Measurements from ENCODE around the gene NUTF2. TPM values are rescaled to one million over a fixed set of nuclear protein-coding genes. Genes with fewer than 3 reads are reported as not detected.
A peak's percentile ranks its signal among the peaks of the same experiment; 100 is the strongest.
"Not testable (repeated sequence)": the region's sequence is repeated elsewhere in the genome, so short reads cannot be mapped to it uniquely, and the experiment has no call there.

The NUTF2 gene
- total RNA-seq, 1 donor from 2014 or later, result 65.2 TPM

DNA sequence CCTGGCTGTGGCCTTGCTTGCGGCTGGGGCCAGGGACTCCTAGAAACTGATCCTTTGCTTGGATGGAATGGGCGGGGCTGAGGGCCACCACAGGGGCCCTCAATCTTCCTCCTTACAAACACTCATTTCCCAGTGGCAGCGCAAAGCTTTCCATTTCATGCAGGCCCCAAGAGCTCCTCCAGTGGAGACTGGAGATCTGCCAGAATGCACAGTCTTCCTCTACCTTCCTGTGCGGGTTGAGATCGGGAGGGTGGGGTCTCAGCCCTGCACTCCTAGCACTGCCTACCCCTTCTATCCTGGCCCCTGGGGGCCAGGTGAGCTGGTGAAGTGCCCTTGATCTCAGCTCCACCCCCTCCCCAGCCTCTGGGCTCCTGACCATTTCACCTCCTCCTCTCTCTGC, 39.7 kb downstream of the NUTF2 start:
- no peak for ATAC-seq

DNA sequence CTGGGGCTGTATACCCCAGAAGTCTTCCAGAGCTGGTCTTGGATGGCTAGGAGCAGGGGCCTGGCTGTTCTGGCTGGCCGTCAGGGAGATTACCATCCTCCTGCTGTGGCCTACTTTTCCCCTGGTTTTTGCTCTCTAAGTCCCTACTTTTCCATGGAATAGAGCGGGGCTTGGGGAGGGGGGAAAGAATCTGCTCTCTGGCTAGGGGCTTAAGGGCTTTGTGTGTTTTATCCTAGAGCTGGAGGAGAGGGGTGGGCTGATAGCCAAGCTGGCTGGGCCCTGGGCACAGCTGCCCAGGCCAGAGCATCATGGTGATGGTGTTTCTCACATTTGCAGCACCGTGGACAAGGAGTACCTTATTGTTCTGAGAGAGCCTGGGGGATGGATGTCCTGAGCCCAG, 41.6 kb downstream of the NUTF2 start:
- ATAC-seq, result no peak

DNA sequence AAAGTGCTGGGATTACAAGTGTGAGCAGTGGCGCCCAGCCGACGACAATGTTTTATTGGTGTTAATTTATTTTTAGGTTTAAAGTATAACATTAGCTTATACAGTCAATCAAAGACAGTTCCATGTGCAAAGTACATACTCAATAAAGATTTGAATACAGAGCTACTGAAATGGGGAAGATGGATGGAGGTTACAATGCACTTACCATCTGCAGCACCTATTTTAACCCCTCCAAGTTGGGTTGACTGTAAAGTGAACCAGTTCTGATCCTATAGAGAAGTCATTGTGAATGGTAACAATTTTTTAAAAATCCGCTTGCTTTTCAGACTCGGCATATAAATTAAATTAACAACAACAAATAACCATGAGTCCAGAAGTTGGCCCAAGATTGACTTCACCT, 45.6 kb downstream of the NUTF2 start:
- no peak for ATAC-seq

DNA sequence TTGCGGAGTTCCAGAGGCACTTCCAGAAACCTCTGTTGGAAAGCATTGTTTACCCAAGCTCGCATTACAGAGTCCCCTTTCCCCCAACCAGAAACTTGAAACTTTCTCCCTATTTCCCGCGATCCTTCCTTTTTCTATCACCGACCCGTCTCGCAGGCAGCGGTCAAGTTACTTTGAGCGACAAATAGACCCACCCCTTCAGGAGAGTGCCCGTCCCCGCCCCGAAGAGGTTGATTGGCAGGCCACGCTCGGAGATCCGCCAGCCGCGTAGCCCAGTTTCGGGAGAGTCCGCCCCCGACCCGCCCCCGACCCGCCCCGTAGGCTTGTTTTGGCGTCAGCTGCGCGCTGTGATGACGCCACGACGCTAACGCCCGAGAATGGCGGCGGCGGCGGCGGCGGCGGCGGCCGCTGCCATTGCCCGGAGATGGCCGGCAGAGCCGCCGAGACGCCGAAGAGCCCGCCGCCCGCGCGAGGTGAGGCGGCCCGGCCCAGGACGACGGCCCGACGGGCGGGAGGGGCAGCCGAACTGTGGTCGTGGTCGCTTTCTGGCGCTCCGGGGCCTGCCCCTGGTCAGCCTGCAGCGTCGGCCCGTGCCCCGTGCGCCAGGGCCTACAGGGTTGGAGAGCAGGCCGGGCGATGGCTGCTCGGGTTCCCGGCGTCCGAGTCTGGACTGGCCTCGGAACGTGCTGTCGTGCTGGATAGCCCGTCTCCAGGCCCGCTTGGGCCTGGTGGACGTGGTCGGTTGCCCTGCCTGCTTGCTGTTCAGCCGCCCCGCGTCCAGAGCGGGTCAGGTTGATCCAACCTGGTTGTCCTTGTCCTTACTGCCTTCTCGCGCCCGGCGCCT, 46.4 kb downstream of the NUTF2 start, which contains the start of gene PSKH1:
TSS of gene PSKH1 (plus strand) at position 356 of the 844 bp plus-strand sequence. CDS start 15,496 bp downstream, outside the sequence.
- ATAC-seq, result peak; percentile 94

DNA sequence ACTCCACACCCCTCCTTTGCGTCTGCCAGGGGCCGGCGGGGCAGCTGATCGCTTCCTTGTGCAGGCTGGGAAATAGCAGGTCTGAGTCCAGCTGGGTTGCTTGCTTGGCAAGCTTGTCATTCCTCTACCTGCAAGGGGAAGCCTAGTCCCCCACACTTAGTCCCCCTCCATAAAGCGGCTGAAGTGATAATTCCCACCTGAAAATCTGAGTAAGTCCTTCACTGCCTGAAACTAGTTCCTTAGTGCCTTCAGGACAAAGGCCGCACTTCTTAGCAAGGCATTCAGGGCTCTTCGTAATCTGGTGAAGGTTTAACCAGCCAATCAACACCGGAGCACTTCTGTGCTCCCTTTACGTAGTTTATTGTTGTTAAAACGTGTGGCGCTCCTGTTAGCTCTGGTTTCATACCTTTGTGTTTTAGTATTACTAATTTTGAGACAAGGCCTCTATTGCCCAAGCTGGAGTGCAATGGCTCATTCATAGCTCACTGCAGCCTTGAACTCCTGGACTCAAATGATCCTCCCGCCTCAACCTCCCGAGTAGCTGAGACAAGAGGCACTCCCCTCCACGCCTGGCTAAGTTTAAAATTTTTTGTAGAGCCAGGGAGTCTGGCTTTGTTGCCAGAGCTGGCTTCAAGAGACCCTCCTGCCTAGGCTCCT, 47.1 kb downstream of the NUTF2 start:
- peak; percentile 31 for ATAC-seq

DNA sequence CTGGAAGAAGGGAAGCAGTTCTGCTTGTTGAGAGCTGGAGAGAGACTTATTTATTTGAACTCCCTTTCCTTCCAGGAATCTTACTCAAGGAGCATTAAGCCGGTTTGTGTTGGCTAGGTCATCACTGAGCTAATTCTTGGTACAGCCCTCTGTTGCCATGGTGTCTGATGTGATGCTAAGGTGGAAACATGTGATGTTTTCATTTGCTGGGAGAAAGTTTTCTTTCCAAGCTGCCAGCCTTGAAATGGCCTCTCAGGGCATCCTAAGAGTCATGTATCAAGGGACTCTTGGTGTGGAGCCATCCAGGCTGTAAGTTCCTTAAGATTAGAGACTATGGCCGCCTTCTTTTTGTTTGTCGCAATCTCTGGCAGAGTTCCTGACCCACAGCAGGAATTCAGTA, 50.5 kb downstream of the NUTF2 start:
- peak; percentile 47 for ATAC-seq

DNA sequence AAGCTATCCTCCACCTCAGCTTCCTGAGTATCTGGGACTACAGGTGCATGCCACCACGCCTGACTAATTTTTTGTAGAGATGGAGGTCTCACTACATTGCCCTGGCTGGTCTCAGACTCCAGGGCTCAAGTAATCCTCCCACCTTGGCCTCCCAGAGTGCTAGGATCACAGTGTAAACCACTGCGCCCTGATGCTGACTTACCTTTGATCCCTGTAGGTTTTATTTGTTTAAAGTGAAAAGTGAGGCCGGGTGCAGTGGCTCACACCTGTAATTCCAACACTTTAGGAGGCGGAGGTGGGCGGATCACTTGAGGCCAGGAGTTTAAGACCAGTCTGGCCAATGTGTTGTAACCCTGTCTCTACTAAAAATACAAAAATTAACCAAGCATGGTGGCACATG, 55.0 kb downstream of the NUTF2 start:
- ATAC-seq, result no peak

DNA sequence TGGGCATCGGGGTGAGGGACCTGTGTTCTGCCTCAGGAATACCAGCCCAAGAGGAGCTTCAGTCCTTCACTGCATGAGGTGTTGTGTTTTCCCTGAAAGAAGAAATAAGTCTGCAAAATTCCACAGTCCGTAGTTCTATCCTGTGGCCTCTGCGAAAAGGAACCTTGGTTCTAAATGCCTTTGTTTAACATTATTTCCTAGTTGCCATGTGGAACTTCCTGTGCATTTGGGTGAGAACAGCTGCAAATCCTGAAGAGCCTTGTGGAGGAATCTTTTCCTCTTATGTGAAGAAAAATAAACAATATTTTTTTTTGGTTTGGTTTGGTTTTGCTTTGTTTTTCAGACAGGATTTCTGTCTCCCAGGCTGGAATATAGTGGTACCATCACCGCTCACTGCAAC, 56.1 kb downstream of the NUTF2 start:
- ATAC-seq, result no peak

DNA sequence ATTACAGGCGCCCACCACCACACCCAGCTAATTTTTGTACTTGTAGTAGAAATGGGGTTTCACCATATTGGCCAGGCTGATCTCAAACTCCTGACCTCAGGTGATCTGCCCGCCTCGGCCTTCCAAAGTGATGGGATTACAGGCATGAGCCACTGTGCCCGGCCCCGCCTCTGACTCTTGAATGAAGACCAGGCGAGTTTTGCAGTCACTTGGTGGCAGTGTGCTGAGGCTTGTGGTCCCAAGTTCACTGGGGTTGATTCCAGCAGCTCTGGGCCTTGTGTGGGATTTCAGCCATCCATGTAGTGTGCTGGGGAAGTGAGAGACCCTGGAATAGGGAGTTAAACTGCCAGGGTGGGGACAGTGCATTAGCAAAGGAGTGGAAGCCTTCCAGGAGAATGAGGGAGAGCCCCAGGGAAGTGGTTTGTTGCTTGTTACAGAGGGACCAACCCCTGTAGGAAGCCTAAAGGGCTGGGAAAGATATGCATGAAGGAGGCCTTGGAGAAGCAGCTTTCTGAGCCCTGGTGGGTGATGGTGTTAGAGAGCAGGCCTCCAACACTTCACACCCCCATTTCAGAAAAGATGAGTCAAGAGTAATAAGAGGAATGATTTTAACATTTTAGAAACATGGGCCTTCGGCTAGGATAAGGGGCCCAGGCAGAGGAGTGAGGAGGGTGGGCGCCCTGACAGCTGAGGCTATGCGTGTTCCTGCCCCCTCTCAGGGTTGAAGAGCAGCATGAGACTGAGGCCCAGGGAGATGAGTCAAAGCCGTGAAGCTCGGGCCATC, 60.9 kb downstream of the NUTF2 start:
- ATAC-seq, result no peak

DNA sequence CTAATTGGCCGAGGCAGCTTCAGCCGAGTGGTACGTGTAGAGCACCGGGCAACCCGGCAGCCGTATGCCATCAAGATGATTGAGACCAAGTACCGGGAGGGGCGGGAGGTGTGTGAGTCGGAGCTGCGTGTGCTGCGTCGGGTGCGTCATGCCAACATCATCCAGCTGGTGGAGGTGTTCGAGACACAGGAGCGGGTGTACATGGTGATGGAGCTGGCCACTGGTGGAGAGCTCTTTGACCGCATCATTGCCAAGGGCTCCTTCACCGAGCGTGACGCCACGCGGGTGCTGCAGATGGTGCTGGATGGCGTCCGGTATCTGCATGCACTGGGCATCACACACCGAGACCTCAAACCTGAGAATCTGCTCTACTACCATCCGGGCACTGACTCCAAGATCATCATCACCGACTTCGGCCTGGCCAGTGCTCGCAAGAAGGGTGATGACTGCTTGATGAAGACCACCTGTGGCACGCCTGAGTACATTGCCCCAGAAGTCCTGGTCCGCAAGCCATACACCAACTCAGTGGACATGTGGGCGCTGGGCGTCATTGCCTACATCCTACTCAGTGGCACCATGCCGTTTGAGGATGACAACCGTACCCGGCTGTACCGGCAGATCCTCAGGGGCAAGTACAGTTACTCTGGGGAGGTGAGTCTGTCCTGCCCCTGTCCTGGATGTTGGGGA, 62.5 kb downstream of the NUTF2 start:
- ATAC-seq, result no peak

DNA sequence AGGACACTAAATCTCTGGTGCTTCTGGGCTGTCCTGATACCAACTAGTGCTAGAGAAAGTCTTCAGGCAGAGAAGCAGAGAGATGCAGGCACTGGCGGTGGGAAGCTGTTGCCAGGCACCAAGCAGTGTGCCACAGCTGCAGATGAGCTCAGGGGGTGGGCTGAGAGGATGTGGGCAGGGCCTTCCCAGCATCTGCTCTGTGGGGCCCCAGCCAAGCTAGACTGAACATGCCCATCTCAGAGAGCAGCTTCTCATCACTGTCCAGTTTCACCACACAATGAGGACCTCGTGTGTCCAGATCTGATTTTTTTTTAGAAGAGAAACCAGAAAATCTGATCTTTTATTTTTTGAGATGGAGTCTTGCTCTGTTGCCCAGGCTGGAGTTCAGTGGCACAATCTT, 63.4 kb downstream of the NUTF2 start:
- ATAC-seq, result no peak

DNA sequence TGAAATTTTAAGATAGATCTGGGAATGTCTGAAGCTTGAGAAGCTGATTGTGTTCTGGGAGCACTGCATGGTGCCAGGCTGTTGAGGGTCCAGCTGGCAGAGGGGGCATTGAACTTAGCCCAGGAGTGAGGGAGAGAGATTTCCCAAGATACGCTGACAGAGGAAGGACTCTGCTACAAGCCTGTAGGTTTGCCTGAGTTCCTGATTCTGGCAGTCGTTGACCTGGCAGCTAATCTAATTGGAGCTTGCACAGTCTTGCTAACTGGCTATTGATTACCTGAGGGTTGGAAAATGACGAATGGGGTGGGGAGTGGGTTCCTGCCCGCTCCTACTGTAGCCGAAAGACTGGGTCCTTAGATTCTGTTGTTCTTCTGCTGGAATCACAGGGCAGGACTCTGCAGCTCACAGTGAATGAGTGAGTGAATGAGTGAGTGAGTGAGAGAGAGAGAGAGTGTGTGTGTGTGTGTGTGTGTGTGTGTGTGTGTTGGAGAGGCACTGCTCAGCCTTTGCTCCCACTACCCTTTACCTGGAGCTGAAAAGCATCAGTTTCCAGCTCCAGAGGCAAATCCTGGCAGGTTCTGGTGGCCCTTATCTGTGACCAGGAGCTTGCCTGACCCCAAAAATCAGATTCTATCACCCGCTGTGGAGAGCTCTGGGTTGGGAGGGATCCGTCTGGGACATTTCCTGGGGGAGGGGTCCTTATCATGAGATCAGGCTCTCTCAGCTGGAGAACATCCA, 68.2 kb downstream of the NUTF2 start:
- no peak for ATAC-seq

DNA sequence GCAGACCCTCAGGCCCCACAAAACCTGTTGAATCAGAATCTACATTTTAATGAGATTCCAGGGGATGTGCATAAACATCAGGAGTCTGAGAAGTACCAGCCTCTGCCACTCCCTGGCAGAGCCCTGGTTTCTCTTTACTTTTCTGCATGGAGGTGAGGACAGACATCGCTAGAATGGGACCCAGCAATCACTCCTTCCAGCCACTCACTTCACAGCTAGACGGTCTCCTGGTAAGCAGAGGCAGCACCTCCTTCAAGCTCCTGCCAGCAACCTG, 68.7 kb downstream of the NUTF2 start:
- ATAC-seq, result not testable (repeated sequence)

DNA sequence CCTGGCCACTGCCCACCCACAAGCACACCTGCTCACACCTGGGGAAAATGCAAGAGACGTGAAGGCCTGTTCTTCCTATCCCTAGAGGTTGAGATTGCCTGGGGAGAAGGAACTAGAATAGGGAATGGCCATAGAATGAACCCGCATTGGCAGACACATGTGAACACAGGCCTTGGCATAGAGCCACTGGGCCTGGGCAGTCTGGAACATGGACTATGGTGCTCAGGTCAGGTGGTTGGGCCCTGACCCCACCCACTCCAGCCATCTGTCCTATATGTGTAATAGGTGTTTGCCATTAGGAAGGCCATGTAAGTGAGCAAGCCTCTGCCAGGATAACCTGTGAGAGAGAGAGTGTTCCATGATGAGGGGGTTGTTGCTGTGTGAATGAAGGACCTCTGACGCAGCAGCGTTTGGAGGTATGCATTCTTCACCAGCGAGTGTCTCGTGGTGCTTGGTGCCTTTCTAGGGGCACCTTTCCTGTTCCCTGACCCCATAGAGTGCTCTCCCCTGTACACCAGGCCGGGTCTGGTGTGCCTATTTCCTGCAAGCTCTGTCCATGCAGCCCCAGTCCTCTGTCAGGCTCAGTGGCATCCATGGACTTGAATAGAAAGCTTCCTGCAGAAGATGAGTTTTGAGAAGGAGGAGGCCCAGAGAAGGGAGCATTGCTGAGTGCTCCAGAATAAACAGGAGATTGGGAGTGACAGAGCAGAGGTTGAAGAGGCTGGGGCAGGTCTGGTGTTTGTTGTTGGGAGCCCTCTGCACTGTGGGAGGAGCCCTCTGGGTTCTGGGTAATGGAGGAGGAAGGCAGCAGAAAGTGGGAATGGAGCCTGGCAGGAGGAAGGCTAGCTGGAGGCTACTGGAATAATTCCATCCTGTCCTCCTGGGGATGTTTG, 69.3 kb downstream of the NUTF2 start:
- ATAC-seq, result no peak

DNA sequence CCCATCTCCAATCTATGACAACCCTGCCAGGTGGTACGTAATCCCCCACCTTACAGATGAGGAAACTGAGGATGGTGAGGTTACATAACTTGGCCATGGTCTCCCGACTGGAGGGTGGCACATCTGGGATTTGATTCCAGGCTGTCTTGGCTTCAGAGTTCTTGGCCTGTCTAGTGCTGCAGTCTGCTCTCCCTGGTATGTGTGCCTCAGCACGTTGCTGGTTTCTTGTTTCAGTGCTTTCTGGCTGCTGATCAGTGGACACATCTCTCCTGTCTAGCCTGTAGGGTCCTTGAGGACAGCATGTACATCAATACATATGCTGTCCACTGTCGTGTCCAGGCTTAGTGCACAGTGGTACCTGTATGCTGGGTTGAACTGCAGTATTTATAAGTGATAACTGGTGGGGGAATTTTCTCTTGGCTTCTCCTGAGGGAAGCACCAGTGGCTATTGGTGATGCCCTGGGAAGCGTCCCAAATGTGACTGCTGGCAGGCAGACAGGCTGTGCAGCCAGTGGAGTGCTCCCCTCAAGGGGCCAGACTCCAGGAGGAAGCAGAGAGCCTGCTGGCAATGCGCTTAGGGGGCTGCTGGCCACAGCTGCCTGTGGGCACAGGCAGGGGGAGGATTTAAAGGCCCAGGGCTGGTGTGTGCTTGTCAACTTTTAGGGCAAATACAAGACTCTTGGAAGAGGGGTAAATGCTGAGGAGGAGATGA, 70.6 kb downstream of the NUTF2 start:
- no peak for ATAC-seq

DNA sequence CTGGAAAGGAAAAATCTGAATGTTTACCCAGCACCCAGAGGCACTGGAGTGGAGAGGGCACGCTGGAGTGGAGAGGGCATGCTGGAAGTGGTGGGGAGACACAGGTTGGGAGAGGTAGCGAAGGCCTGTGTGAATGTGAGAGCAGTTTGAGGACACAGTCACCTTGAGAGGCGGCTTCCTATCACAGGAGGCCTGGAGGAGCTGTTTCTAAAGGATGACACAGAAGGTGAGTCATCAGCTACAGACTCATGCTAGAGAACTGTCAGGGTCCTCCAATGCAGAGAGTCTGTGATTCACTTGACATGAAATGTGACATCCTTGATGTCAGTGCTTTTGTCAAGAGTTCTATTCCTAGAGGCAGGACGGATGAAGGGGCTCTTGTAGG, 71.1 kb downstream of the NUTF2 start:
- ATAC-seq, result peak; percentile 65

DNA sequence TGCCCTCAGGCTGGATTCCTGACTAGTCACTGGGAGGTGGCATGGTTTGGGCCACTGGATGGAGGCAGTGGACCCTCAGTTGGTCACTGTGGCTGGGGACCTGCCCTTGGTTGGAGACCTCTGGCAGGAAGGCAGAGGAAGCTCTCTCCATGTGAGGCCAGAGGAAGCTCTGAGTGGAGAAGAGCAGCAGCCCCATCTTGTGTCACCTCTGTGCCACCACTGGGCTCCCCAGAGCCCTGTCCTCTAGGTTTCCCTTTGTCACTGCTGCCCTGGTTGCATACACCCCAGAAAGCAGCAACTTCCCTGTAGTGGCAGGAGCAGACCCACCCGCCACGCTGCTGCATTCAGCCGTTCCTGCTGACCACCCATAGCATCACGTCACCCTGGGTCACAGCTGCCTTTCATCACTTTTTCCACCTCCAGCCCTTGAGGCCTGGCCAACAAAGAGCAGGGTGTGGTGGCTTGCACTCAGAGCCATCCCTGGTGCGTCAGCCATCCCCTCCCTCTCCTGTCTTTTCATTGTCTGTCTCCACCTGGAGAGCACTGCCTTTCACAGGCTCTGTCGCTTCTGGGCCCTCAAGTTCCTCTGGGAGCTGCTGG, 73.0 kb downstream of the NUTF2 start:
- ATAC-seq, result peak; percentile 49
